HG02610 (cell line): ENCODE results near the gene TAF4B.
A peak's percentile ranks its signal among the peaks of the same experiment; 100 is the strongest.
"Not testable (repeated sequence)": the region's sequence is repeated elsewhere in the genome, so short reads cannot be mapped to it uniquely, and the experiment has no call there.

Source experiments
- ATAC-seq: cut with Tn5 transposase; IDR thresholded peaks from one replicate; pipeline ENCODE4 v1.9.1; 2021; ENCODE audit warnings: mild to moderate bottlenecking, moderate library complexity; ENCODE audit not compliant: unreplicated experiment

Gene TAF4B

DNA sequence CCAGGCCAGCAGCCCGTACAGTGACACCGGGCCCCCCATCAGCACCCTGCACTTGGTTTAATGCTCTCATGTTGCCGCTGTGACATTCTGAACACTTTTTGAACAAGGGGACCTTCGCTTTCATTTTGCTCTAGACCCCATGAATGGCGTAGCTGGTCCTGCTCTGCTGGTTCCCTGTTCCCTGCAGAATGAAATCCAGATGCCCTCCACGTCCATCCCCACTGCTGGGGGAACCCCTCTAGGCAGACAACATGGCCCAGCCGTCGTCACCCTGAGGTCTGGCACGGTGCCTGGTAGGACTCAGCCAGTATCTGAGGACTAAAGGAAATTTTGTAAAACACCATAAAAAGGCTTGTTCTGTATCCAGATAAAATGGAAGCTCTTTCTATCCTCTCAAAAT lies 193.5 kb downstream of the TAF4B start:
- no peak for ATAC-seq

DNA sequence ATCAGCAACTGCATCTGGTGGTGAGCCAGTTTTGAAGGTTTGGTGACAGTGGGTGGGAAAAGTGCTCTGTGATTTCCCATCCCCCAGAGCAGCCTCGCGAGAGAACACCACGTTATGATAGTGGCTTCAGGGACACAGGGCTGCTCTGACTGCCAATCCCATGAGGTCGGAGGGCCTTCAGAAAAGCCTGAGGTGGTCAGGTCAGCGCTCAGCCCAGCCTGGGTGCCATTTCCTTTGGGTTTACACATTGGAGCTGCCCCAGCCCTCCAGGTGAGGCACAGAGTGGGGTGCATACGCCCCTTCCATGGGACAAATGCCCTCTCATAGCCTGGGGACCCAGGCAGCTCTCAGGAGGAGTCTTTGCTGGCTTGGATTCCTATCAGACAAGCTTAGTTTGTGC lies 195.3 kb downstream of the TAF4B start:
- ATAC-seq = no peak

DNA sequence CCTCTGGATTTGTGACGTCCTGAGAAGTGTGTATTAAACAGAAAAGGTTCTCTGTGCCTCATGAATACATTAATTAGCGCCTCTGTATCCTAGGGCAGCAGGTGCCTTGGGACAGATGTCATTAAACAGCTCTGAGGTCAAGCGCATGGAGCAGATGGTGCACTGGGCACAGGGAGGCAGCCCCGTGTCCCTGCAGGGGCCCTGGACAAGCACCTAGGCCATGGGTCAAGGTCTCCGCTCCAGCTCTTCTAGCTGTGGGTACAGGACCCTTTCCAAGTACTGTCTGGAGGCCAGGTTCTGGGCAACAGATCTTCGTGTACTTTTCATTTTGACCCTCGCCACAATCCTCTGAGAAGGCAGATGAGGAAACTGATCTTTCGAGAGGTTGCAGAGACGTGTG lies 195.7 kb downstream of the TAF4B start:
- ATAC-seq = no peak

DNA sequence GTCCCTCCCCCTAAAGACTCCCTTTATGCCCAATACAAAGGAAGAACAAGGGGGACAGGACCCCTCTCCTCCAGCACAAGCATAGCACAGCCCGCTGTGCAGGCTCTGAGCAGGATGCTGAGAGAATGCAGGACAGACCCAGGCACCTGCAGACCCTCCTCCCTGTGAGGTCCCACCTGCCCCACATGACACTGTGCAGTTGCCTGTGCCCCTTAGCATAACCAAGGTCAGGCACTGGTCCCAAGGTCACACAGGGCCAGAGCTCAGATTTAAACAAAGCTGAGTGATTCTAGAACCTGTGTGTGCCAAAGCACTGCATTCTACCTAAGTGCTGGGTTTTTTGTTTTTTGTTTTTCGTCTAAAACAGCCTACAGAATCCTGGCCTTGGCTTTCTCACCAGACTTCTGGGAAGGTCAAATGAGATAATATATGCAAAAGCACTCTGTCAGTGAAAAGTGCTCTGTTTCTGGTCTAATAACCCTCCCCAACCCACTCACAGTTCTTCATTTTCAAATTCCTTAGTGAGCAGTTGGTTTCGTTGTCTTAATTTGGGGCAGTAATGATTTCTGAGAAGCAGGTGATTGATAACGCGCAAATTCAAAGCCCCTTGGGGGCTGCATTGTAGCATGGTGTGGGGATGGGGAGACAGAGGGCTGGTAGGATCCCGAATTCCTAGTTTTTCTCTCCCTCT lies 196.4 kb downstream of the TAF4B start:
- ATAC-seq = peak; percentile 53

DNA sequence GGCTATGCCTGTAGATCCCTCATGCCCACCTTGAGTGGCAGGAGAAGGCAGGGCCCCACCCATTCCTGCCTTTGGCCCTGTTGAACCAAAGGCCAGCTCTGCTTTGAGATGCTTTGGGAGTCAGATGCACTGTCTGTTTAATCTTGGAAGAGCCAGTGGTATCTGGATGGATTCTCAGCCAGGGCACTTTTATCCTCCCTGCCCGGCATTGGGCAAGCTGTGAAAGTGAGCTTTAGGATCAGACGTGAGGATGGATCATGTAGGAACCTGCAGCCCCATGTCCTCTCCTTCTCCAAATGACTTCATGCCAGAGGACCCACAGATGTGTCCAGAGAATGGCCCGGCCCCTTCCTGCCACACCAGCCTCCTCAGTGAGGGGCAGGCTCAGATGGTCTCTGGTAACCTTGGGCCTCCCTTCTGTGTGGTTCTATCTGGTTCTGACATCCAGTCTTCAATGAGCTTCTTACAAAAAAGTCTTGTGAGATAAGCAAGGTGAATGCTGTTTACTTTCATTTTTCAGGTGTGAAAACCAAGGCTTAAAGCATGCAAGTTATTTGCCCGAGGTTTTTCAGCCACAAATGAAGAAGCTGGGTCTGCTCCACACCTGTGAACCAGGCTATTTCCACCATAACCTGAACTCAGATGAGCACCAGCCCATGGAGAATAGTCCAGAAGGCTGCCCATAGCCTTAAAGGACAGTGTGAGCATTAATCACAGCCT lies 198.3 kb downstream of the TAF4B start:
- no peak for ATAC-seq

DNA sequence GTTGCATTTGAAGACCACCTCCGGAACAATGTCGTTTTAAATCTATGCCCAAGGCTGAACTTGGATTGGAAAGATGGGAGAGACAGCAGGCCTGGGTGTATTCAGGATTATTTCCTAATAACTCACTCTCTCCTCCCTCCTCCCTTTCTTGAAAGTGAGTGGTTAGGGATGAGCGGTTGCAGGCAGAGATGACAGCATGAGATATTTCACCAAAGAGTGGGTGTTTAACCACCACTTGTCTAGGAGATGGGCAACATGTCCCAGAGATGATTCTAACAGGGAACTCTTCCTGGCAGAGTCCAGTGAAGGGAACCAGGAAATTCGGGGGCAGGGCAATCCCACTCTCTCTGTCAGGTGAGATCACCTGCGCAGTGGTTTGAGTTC lies 198.9 kb downstream of the TAF4B start:
- no peak for ATAC-seq

DNA sequence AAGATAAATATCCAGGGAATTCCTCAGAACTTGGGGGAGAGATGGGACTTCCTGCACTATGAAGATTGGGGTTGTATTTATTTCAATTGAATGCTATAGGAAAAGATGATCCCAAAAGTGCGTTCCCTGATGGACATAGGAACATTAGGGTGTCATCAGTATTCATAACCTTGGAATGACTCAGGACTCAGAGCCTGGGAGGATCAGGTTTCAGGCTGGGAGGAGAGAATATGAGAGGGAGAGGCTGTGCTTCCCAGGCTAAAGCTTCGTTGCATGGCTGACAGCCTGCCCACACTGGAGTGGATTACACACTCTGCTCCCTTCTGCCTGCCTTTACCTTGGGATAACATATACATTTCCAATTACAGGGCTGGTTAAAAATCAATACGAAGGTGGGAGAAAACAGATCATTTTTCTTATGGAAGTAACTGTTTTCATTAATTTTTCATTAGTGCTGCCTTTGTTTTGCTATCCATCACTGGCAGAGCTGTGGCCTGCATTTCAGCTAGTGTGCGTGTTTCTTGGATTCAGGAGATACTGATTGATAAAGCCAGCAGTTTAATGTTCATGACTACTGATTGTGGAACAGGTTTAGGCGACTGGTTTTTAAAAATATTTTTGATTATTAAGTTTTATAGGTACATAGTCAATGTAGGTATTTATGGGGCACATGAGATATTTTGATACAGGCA lies 203.4 kb downstream of the TAF4B start:
- no peak for ATAC-seq

DNA sequence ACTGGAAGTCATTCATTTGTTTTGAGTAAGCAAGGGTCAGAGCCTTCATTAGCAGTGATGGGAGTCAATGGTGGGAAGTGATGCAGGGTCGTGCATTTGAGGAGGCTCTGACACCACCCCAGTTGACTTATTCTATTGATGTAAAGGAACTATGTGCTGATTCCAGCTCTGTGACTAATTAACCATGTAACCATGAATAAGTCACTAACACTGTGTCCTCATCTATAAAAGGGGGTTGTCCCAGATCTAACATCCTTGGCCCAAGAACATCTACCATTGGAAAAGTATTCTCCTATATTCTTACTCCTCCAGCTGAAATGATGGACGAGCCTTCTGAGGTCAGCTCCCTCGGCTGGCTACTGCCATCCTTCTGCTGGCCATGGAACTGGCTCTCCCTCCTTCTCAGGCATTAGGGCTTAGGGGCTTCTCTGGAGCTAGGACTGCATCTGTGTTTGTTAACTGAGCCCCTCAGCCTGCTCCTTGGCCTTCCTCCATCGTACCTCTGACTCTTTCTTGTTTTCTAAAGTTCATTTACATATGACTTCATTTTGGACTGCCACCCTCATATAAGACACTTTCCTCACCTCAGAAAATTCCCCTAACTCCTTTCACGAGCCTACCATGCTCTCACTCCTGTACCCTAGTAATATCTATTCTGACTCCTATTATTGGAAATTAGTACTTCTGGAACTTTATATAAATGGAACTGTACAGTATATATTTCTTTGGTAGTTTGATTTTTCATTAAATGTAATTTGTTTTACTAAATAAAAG lies 206.6 kb downstream of the TAF4B start:
- peak; percentile 77 for ATAC-seq

DNA sequence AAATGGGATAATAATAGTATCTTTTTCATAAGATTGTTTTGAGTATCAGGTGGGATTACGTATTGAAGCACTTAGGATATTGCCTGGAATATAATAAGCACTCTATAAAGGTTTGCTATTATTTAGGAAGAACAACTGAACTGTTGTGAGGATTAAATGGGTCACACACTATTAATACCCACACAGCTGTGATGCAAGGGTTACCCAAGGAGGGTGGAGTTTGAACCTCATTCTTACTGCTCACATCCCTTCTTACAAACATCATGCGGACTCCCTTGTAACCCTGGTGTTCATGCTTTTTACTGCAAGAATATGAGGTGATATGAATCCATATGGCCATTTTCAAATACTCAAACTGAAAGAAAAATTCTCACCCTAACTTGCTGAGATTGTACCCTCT lies 208.6 kb downstream of the TAF4B start:
- no peak for ATAC-seq

DNA sequence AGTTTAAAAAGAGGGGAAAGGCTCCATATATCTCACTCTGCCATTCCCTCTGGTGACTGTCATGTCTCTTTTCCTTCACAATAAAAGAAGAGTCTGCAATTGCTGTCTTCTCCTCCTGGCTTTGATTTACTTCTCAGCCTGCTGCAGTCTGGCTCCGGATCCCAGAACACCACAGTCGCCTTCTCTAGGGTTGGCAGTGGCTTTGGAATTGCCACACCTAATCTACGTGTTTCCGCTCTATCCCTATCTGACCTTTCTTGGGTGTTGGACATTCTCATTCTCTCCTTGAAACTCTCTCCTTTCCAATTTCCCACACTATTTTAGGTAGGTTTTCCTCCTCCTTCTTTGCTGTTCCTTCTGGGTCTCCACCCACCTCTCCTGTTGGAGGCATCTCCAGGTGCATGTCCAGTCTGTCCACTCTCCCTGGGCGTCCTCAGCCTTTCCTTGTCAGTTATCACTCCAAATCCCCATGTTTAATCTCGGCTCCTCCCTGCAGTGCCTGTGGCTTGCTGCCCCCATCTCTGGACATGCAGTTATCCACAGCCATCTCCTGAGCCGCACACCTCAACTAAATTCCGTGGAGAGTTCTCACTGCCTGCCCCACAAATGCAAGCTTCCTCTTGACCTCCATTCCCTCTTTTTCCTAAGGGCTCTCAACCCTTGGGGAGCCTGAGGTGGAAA lies 209.3 kb downstream of the TAF4B start:
- ATAC-seq = no peak

DNA sequence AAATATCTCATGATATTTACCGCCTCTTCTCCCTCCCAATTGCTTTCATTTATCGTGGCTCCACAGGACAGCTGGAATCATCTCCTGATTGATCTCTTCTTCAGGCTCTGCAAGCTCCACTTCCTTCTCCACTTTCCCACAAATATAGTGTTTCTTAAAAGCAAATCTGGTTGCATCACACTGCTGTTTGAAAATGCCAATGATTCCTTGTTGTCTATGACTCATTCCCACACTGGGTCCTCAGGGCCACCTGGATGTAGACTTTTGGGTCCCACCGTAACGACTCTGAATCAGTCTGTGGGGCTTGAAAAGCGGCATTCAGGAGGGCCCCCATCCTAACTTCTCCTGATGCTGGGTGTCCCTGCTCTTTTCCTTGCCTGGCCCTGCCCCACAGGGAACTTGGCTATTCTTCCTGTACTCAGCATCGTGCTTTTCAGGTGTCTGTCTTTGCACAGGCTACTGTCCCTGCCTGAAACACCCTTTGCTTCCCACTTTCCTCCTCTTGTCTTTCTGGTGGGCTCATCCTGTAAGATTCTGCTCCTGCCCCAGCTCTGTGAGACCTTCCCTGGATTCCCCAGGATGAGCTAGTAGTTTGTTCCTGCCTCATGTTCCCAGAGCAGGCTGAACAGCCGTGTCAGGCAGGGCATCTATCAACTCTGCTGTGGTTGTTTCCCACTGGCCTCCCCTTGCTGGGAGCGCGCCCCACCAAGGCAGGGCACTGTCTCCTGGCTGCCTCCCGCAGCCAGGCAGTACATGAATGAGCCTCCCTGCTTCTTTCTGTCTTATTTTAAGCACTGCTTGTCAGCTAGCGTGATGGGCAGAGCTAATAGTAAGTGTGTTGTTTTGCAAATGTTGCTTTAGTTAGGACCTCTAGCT lies 210.2 kb downstream of the TAF4B start:
- ATAC-seq = no peak

DNA sequence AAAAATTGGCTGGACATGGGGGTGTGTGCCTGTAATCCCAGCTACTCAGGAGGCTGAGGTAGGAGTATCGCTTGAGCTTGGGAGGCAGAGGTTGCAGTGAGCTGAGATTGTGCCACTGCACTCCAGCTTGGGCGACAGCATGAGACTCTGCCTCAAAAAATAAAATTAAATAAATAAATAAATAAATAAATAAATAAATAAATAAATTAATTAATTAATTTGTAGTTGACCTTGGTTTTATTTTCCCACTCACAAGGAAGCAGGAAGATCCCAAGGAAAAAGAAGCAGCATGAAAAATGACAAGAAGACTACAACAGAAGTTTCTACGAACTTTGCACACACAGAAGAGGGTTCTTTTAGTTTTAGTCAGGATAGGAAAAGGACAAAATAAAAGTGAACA lies 211.4 kb downstream of the TAF4B start:
- not testable (repeated sequence) for ATAC-seq

DNA sequence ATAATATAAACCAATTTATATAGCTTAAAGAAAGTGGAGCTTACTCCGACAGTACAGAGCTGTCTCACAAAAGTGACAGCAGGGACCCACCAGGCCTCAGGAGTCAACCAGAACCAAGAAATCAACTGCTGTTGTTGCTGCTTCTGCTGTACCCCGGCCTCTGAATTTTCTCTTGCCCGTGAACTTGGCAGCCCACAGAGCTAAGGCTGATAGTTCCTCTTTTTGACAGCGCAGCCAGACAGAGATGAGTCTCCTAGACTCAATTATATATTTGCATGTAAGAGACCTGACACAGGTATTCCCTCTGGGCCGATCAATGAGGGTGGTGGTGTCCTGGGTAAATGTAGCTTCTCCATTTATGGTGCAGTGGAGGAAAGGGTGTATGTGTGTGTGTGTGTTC lies 212.7 kb downstream of the TAF4B start:
- peak; percentile 99 for ATAC-seq

DNA sequence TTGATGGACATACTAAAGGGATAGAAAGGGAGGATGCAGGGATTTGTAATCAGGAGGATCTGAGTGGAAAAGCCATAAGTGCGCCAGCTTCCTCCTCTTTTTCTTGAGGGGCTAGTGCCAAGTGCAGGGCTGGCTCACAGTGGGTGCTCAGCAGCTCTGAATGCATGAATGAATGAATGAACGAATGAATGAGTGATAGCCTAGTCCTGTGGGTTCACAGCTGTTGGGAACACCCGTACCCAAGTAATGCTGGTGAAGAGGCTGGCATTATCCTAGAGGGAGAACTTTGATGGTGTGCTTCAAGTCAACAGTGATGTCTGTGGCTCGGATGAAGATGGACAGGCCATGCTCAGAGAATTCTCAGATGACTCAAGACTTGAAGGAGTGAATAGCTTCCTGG lies 213.3 kb downstream of the TAF4B start:
- ATAC-seq = no peak

DNA sequence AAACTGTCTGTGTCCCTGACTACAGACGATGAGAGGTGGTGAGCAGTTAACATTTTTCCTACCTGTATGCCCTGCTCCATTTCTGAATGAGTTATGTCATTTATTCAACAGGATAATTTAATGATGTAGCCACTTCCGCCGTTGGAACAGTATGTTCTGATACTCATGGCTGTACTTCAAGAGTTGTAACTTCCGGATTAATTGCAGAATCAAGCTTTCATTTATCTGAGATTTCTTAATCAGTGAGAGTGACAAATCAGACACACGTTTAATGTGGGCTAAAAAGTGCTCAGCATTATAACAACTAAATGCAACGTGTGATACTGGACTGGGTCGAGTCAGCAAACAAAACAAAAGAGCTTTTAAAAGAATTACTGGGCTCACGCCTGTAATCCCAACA lies 214.4 kb downstream of the TAF4B start:
- no peak for ATAC-seq
